Measurements from ENCODE around the gene GBP4.

DNA sequence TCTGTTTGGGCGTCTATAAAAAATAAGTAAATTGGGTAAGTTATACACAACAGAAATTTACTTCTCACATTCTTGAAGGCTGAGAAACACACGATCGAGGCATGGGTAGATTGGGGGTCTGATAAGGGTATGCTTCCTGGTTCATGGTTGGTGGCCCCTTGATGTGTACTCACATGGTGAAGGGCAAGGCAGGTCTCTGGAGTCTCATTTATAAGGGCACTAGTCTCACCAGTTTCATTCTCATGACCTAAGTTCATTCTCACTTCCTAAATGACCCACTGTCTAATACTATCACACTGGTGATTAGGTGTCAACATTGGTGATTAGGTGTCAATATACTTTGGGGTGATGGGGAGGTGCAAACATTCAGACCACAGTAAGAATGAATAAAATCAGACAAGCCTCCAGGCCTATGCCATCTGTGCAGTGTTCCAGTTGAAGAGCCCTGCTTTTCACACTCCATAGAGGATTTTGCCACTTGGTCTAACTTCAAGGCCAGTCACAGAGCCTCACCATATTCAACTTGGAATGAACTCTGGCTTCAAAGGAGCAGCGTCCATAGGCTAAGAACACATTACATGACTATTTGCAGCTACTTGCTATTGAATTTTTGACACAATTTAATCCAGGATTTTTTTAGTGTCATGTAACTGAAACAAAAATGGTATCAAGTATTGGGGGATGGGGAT lies 2.5 kb upstream of the GBP4 start:
- TF ChIP-seq, protein P1, sequence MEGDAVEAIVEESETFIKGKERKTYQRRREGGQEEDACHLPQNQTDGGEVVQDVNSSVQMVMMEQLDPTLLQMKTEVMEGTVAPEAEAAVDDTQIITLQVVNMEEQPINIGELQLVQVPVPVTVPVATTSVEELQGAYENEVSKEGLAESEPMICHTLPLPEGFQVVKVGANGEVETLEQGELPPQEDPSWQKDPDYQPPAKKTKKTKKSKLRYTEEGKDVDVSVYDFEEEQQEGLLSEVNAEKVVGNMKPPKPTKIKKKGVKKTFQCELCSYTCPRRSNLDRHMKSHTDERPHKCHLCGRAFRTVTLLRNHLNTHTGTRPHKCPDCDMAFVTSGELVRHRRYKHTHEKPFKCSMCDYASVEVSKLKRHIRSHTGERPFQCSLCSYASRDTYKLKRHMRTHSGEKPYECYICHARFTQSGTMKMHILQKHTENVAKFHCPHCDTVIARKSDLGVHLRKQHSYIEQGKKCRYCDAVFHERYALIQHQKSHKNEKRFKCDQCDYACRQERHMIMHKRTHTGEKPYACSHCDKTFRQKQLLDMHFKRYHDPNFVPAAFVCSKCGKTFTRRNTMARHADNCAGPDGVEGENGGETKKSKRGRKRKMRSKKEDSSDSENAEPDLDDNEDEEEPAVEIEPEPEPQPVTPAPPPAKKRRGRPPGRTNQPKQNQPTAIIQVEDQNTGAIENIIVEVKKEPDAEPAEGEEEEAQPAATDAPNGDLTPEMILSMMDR (IDR thresholded peaks at IDR 0.05; ENCODE audit: borderline replicate concordance, extremely low read depth, low read length, poor library complexity, severe bottlenecking): no peak
- no peak for TF ChIP-seq EZH2 (IDR thresholded peaks at IDR 0.05; ENCODE audit: borderline replicate concordance, low read depth, low read length, severe bottlenecking)
